Stimulated activated CD4-positive, alpha-beta T cell treated with anti-CD3 and anti-CD28 coated beads, Interleukin-15, amount 100 ng/mL, for 48 hours (primary cell): Measurements from ENCODE around the gene NTN5.

Experiments used
- DNase-seq, 2 donors: peaks; one replicate each; pipeline ENCODE4 v3.0.0-alpha.2; 2020; ENCODE audit warnings: low read depth in 2 of 2

NTN5 gene

DNA sequence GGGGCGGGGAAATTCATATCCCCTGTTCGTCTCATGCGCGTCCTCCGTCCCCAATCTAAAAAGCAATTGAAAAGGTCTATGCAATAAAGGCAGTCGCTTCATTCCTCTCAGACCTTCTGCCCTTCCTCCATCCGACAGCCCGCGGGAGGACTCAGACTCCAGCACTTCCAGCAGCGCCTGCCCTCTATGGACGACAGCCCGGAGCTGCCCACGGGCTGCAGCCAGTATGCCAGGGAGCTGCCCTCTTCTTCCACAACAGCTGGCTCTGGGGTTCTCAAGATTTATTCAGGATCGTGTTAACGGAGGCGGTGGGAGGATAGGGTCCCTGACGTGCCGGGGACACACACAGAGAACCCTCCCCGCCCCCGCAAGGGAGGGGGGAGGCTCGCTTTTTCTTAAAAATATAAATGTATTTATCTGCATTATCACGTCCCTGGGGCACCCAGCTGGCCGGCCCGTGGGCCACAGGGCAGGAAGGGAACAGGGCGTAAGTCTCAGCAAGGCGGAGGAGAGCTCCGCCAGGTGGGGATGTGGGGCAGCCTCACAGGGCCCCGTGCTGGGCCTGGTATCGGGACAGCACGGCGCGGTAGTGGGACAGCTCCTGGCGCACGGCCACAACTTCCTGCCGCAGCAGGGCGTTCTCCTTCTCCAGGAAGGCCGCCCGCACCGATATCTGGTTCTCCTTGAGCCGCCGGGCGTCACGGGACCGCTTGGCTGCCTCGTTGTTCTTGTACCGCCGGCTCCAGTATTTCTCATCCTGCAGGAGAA, 42.3 kb downstream of the NTN5 start:
- no peak for DNase-seq

GRCh38 chr19:48629599-48630295, 43.1 kb downstream of the NTN5 start:
- DNase-seq, result no peak

DNA sequence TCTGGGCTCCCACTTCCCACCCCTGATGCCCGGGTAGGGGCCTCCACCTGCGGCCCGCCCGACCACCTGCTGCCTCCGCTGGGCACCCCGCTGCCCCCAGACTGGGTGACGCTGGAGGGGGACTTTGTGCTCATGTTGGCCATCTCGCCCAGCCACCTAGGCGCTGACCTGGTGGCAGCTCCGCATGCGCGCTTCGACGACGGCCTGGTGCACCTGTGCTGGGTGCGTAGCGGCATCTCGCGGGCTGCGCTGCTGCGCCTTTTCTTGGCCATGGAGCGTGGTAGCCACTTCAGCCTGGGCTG, 43.6 kb downstream of the NTN5 start:
- DNase-seq, result no peak

DNA sequence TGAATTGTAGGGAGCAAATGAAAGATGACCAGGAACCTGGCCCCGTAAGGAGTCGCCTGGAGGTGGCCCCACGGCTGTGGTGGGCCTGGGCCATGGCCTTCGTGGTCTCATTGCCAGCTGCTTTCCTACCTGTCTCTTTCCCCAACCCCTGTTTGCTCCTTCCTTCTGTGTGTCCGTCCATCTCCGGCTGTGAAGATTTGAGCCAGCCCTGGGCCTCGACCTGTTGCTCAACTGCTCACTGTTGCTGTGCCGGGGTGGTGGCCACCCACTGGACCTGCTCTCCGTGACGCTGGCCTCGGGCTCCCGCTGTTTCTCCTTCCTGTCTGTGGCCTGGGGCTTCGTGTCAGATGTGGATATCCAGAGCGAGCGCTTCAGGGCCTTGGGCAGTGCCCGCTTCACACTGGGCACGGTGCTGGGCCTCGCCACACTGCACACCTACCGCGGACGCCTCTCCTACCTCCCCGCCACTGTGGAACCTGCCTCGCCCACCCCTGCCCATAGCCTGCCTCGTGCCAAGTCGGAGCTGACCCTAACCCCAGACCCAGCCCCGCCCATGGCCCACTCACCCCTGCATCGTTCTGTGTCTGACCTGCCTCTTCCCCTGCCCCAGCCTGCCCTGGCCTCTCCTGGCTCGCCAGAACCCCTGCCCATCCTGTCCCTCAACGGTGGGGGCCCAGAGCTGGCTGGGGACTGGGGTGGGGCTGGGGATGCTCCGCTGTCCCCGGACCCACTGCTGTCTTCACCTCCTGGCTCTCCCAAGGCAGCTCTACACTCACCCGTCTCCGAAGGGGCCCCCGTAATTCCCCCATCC, 44.1 kb downstream of the NTN5 start:
- DNase-seq, result no peak

DNA sequence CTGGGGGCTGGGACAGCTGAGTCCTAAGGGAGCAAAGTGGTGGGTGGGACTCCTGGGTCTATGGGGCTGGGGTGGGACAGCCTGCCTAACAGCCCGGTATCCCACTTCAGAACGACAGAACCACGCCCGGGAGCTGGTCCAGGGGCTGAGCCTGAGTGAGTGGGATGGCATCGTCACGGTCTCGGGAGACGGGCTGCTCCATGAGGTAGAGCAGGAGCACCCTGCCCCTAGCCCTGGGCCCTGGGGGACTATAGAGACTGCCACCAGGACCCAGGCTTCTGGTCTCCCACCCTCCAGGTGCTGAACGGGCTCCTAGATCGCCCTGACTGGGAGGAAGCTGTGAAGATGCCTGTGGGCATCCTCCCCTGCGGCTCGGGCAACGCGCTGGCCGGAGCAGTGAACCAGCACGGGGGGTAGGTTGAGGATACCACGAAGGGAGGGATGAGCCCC, 44.9 kb downstream of the NTN5 start:
- no peak for DNase-seq

DNA sequence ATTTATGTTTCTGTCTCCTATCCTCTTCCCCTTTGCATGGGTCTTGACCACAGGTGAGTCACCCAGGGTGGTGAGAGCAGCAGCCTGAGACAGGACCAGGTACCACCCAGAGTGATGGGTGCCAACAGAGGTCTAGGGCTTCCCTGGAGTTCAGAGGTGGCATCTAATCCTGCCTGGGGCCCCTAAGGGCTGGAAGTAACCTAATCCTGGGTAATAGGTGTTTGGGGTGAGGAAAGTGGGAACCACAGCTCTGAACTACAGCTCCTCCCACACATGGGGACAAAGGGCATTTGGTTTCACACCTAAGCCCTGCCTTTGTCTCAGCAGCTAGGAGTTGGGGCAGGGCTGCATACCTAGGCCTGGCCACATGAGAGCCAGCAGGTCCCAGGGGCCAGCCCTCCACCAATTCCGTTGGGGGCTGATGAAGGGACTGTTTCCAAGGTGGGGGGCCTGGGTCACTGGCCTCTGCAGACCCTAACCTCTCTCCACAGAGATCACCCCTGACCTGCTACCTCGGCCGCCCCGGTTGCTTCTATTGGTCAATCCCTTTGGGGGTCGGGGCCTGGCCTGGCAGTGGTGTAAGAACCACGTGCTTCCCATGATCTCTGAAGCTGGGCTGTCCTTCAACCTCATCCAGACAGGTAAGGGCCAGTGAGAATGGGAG, 45.5 kb downstream of the NTN5 start:
- no peak for DNase-seq

GRCh38 chr19:48625891-48626327, 46.9 kb downstream of the NTN5 start:
- DNase-seq, result no peak

GRCh38 chr19:48624791-48625723, 47.8 kb downstream of the NTN5 start:
- no peak for DNase-seq

DNA sequence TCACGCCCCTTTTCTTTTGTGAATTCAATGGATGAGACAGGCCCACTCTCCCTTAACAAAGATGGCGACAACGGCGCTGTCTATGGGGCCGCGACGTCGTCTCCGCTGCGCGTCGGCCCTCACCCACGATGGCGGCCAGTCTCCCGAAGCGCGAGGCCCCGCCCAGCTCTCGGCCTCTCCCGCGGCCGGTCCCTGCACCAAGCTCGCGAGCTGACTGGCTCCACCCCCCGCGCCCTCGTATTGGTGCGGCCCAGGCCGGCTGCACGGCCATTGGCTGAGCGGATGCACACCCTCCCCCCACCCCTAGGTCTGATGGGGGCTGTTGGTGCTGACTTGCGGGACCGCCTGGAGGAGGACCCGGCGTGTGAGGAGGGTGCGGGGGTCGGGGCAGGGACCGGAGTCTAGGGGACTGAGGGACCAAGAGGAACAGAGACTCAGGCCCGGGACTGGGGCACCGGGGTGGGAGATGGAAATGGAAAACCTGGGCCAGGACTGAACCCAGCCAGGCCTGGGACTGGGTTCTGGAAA, 48.7 kb downstream of the NTN5 start:
- DNase-seq, result peak; percentile 93 to 98

- no peak for DNase-seq
Observed at GRCh38 chr19:48623556-48624066, 49.2 kb downstream of the NTN5 start.

- DNase-seq, result no peak
Observed at GRCh38 chr19:48619692-48620585, 52.9 kb downstream of the NTN5 start.

DNA sequence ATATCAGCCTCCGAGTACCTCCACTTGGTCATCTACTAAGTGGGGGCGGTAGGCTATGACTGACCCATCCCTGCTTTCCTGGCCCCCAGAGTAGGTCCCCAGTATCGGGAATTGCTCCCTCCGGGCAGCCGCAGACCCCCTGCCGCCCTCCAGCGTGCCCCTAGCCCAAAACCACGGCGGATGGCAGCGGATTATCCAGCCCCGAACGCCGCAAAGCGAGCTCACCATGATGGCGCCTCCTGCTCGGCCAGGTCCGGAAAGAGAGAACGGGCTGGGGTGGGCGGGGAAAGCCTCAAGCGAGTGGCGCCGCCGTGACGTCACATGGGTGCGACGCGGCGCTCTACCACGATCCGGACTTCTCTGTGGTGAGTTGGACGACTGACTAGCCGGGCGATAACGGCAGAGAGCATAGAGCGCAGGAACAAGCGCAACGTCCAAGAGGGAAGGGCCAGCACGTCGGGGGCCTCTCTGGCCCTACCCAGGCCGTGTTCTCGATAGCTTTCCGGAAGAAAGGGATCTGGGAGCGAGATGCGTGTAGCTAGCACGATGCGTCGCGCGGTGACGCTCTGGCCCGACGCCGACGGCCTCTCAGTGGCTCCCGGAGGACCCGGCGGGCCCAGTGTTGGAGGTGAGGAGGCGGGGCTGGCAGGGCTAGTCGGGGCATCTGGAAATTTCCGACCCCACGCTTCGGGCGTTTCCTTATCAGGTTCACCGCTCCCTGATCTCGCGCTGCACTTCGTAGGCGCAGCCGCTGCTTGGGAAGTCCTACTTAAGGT, 53.7 kb downstream of the NTN5 start, which contains the start of the genes RPL18 and SPHK2:
TSS of gene RPL18 (minus strand) at position 263 of the 776 bp plus-strand sequence. CDS start at position 228, 35 bp downstream.
TSS of gene SPHK2 (plus strand) at position 591 of the 776 bp plus-strand sequence. CDS start 1,009 bp downstream, outside the sequence.
- peak; percentile 93 for DNase-seq

DNA sequence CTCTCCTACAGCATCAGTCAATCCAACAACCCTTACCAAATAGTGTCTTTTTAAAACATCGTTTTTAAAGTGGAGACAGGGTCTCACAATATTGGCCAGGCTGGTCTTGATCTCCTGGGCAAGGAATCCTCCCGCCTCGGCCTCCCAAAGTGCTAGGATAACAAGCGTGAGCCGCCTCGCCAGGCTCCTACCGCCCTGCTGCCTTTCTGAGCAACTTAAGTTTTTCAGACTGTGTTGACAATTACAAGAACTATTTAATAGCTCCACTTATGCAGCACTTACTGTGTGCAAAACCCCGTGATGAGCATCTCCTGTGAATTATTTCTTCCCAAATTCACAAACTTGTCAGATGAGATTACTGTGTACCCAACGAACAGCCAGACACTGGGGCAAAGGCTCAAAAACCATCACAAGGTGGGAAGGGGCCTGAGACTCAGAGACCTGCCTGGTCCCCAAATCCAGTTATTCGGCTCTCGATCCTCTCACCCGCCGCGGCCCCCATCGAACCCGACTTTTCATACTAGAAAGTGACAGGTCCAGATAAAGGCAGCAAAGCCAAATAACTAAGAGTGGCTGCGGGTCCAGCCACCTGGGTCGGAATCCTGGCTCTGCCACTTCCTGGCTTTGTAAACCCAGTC, 54.4 kb downstream of the NTN5 start:
- no peak for DNase-seq

DNA sequence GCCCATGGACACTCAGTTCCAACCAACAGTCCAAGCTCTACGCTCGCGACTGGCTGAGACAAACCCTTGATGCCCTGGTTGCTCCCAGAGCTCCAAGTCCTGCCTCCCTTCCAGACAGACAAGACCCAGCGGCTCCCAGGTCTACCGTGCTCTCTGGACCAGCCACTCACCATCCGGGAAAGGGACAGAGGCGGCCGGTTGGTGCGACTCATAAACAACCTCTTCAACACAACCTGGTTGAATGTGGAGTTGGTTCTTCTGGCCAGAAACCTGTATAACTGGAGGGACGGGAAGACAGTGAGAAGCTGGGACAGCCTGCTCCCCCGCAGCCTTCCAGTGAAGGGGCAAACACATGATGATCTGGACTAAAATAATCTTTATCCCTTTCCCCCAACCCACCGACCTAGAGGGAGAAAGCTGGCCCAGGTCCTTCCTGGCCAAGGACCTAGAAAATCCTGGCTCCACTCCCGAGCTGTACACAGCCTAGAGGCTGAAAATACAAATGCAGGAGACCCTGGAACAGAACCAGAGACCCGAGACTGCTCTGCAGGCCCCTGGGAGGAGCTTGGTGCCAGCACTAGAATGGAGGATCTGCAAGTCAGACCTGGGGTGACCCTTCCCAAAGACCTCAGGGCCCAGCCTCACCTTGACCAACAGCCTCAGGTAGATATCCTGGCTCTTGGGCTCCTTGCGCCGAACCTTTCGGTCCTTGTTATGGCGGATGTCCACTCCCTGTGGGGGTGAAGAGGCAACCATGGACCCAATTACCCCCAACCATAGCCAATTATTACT, 55.5 kb downstream of the NTN5 start:
- no peak for DNase-seq

DNA sequence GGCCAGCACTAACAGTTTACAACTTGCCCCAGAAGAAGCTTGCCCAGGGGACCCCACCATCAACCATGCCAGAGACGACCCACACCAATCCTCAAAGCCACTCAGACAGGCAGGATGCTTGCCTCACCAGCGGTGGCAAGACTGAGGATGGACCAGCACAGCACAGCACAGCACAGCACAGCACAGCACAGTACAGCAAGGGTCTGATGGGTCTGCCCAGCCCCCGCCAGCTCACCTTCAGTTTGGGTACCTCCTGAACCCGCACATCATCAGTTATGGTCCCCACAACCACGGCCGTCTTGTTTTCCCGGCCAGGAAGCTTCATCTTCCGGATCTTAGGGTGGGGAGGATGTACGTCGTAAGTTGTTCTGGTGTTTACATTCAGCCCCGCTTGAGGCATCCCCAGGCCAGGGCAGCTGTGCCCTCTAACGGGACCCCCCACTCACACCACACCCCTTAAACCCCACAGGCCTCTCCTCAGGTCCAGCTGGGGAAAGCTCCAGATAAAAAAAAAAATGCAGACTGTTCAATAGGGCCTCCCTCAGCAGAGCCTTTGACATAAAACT, 56.2 kb downstream of the NTN5 start:
- DNase-seq, result no peak

DNA sequence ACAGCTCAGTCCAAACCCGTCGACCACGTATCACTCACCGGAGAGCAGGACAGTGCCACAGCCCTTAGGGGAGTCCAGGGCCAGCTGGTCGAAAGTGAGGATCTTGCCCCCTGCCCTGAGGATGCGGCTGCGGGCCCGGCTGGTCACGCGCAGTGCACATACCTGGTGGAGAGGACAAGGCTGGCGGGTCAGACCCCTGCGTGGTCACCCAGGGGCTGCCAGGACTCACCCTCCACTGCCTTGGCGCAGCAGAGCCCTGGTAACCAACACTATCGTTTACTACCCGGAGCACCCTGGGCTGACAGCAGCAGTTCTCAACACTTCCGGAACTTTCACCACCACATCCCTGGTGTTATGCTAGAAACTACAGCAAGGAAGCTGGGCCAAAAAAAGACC, 56.8 kb downstream of the NTN5 start:
- no peak for DNase-seq
